Stimulated activated naive CD4-positive, alpha-beta T cell (primary cell): ENCODE results near the gene NAP1L4.

Source experiments
- DNase-seq, 6 experiments: peaks; one replicate each; lab custom pipeline; 2025; lab: John Stamatoyannopoulos, UW

NAP1L4 gene

GRCh38 chr11:2934611-2935239, 57.4 kb downstream of the NAP1L4 start:
- DNase-seq: no peak

GRCh38 chr11:2934021-2934550, 58.0 kb downstream of the NAP1L4 start:
- DNase-seq: no peak

- DNase-seq: no peak
Measured at GRCh38 chr11:2933375-2934020, 58.6 kb downstream of the NAP1L4 start.

GRCh38 chr11:2932850-2933251, 59.3 kb downstream of the NAP1L4 start:
- no peak for DNase-seq

GRCh38 chr11:2931771-2932738, 60.1 kb downstream of the NAP1L4 start:
- DNase-seq: no peak

DNA sequence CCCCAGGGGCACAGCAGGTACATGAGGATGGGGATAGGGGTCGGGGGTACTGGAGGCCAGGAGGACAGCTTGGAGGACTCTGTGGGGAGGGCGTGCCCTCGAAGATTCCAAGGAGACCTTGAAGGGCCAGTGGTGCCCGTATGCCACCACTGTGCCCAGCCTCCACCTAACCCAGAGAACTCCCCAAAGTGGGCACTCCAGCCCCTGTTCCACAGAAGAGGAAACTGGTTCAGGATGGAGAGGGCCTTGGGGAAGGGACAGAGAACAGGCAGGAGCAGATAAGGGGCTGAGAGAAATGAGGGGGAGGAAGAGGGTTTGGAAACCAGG, 60.7 kb downstream of the NAP1L4 start:
- no peak for DNase-seq

DNA sequence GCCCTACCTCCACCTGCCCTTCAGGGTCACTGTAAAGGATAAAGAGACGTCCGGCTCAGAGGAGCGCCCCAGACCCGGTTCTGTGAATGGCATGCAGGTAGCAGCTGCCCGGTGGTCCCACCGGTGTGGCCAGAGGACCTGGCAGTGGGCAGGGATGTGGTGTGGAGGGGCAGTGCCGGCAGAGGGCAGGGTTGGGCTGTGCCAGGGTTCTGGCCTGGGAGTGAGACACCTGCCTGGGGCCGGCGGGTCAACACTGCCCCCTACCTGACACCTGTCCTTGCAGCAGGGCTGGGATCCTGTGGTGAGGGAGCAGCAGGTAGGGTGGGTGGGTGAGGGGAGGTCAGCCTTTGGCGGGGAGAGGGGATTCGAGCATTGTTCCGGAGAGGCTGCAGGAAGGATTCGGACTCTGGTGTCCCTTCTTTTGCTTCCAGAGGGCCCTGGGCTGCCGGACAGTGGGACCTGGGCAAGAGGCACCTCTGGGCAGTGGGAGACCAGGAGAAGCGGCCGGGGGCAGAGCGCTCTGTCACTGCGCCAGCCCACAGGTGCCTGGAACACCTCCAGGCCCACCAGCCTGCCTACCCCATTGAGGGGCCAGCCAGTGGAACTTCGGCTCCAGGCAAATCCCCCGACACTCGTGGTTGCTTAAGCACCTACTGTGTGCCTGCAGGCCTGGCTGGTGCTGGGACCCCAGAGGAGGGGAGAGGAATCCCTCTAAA, 61.3 kb downstream of the NAP1L4 start:
- DNase-seq: peak in 3 of 6 experiments; percentile 18 to 46 (median 28)

DNA sequence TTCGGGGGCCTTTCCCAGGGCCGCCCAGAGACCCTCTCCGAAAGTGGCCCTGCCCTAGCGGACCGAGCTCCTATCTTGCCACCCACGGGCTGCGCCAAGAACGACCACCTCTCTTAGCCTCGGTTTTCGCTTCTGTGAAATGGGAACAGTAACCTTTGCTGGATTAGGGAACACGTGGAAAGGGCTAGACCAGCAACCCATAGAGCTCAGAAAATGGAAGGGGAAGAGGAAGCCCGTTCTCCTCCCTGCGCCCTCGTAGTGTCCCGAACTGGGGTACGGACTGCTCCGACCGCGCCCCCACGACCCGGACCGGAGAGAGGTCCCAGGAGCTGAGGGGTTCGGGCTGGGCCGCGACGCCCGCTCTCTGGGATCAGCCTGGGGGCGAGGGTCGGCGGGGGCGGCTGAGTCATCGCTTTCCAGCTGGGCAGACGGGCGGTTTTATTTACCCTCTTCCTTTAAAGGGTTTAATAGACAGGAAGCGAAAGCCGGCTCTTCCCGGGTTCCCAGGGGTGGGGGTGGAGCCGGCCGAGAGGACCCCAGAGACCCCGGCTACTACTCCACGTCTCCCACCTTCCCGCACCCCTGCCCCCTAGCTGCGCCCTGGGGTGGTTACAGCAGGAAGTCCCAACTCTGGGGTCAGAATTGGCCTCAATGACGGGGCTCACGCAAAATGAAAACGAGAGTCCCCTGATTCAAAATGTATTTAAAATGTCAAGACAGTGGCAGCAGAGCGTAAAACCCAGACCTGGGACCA, 62.0 kb downstream of the NAP1L4 start:
- peak in 2 of 6 experiments; percentile 24 to 46 for DNase-seq

GRCh38 chr11:2929531-2929949, 62.6 kb downstream of the NAP1L4 start:
- DNase-seq: peak in 1 of 6 experiments; percentile 36

DNA sequence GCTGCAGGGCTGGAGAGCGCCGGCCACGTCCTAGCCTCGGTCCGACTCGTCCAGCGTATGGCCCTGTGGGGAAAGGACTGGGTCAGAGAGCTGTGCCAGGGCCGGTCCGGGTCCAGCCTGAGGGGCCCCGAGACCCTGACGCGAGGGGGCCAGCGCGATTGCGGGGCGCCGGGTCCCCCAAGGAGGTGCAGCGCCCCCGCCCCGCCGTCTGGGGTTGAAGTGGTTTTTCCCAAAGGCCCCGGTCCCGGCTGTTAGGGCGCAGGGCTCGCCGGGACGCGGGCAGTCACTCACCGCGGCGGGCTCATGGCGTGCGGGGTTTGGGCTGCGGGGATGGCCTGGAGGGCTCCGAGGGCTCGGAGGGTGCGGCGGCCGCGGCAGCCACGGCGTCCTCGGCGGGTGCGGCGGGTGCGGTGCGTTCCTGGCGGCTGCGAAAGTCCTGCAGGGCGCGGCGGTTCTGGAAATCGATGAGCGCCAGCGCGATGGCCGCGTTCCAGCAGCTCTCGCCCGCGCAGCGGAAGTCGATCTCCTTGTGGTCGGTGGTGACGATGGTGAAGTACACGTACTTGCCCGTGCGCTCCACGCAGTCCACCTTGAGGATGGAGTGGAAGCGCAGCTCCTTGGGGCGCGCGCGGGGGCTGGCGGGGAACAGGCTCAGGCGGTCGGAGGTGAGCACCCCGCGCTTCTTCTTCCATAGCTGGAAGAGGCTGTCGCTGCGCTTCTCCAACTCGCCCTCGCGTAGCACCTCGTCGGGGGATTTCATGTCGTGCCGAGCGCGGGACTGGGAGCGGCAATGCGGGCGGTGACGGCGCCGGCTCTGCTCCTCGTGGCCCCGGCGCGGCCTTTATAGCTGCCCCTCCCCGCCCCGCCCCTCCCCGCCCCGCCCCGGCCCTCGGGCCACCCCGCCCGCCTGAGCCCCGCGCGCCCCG, 63.3 kb downstream of the NAP1L4 start, which contains the start of gene PHLDA2:
PHLDA2 (minus strand) TSS at position 816 of the 926 bp plus-strand sequence; CDS start at position 760, 56 bp downstream.
- DNase-seq: peak; percentile 25 to 63 (median 40)

- peak in 2 of 6 experiments; percentile 13 to 27 for DNase-seq
Measured at GRCh38 chr11:2927851-2928604, 64.1 kb downstream of the NAP1L4 start.

- DNase-seq: no peak
Measured at GRCh38 chr11:2927121-2927800, 64.9 kb downstream of the NAP1L4 start.

DNA sequence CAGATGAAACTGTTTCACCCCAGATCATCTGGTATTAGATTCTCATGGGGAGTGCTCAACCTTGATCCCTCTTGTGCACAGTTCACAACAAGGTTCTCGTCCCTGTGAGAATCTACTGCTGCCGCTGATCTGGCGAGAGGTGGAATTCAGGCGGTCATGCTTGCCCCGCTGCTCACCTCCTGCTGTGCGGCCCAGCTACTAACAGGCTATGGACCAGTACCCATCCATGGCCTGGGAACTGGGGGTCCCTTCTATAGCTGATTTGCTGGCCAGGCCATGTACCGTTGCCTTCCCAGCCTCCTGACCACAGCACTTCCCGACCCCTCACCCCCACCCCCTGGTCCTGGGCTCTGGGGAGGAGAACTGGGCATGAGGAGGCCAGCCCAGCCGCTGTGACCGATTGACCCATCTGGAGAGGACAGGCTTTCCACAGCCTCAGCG, 65.5 kb downstream of the NAP1L4 start:
- DNase-seq: no peak

DNA sequence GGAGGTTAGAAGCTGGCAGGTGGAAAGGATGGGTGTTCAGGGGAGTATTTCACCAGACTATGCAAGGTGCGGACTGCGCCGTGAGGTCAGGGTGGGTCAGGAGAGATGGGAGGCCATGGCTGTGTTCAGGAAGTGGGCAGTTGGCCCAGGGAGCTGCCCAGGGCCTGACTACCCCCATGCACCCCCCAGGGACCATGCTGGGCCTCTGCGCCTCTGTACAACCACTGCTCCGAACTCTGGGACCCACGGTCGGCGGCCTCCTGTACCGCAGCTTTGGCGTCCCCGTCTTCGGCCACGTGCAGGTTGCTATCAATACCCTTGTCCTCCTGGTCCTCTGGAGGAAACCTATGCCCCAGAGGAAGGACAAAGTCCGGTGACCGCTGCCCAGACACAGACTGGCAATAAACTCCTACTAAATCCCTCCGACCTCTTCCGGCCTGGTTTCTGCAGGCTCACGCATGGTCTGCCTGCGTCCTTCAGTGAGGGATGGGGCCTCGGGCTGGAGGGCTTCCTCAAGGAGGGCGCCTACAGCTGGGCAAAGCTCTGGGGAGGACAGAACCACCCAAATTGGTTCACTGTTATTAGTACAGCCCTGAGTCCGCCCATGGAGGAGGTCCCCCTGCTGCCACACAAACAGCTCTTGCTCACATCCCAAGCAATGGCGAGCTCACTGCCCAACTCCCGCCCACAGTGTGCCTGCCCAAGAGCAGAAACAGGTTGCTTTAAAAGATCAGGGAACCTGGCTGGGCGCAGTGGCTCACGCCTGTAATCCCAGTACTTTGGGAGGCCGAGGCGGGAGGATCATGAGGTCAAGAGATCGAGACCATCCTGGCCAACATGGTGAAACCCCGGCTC, 67.1 kb downstream of the NAP1L4 start:
- DNase-seq: no peak

- no peak for DNase-seq
Measured at GRCh38 chr11:2924381-2924780, 67.7 kb downstream of the NAP1L4 start.

GRCh38 chr11:2923446-2924375, 68.4 kb downstream of the NAP1L4 start:
- no peak for DNase-seq
